ENCODE data around the gene E2F8.

- no peak for TF ChIP-seq CTCF (IDR thresholded peaks at IDR 0.05)
- no peak for TF ChIP-seq POLR2A (IDR thresholded peaks at IDR 0.05)
Measured at GRCh38 chr11:19288256-19288655, 47.5 kb upstream of the E2F8 start.

Measured in body of pancreas (tissue), 4 donors.